SJCRH30 (cell line): Measurements from ENCODE around the gene MESP2. TPM values are rescaled to one million over a fixed set of nuclear protein-coding genes. Genes with fewer than 3 reads are reported as not detected.
"Not testable (repeated sequence)": the region's sequence is repeated elsewhere in the genome, so short reads cannot be mapped to it uniquely, and the experiment has no call there.

Experiments used
- DNase-seq, 2 experiments: peaks; one replicate each; pipeline ENCODE4 v3.0.0-alpha.2; 2015 to 2020
- H3K27ac ChIP-seq: fragments of 250-450 bp; sonication (Bioruptor Pico); 2 replicates; pipeline ENCODE4 v1.5.1; 2020; ENCODE audit warnings: mild to moderate bottlenecking, moderate library complexity
- H3K27me3 ChIP-seq: fragments of 250-450 bp; sonication (Bioruptor Pico); 2 replicates; pipeline ENCODE4 v1.5.1; 2020; ENCODE audit warnings: mild to moderate bottlenecking, moderate library complexity
- H3K36me3 ChIP-seq: fragments of 250-450 bp; sonication (Bioruptor Pico); 2 replicates; pipeline ENCODE4 v1.5.1; 2020; ENCODE audit warnings: mild to moderate bottlenecking, moderate library complexity
- H3K4me1 ChIP-seq: fragments of 250-450 bp; sonication (Bioruptor Pico); 2 replicates; pipeline ENCODE4 v1.5.1; 2020; ENCODE audit warnings: mild to moderate bottlenecking, moderate library complexity
- H3K4me3 ChIP-seq: fragments of 250-450 bp; sonication (Bioruptor Pico); 2 replicates; pipeline ENCODE4 v1.5.1; 2020; ENCODE audit warnings: mild to moderate bottlenecking, moderate library complexity
- H3K9me3 ChIP-seq: fragments of 250-450 bp; sonication (Bioruptor Pico); replicated peaks from 2 replicates; pipeline ENCODE4 v1.5.1; 2020; ENCODE audit warnings: mild to moderate bottlenecking, moderate library complexity
- total RNA-seq: library from RNA; depleted of rRNA; stranded (reverse); fragments of >200 nt; shearing (Covaris generic); gene quantifications from 2 replicates; pipeline ENCODE4 v1.2.3, GENCODE V29; 2014

The MESP2 gene
- total RNA-seq, 1 experiment from 2014 or later, result not detected

- no peaks in the 10 kb centered on the region for H3K9me3 ChIP-seq
- H3K4me3 ChIP-seq, result no peak overlapping the region
- 0 out of 2 replicates have a peak, but pooled peaks cover 9% of the 10 kb centered on the region for H3K27me3 ChIP-seq
- no peak for DNase-seq
- H3K36me3 ChIP-seq, result no peaks in the 10 kb centered on the region
- H3K4me1 ChIP-seq, result no peaks in the 10 kb centered on the region
- no peak overlapping the region for H3K27ac ChIP-seq
Measured at GRCh38 chr15:89781891-89782618, 5.9 kb downstream of the MESP2 start.

DNA sequence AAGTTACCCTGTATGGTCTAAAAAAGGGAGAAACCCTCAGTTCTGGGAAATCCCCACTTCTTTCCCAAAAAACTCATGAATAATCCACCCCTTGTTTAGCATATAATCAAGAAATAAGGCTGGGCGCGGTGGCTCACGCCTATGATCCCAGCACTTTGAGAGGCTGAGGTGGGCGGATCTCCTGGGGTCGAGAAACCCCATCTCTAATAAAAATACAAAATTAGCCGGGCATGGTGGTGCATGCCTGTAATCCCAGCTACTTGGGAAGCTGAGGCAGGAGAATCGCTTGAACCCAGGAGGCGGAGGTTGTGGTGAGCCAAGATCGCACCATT, 6.5 kb downstream of the MESP2 start:
- not testable (repeated sequence) for H3K4me1 ChIP-seq, H3K27me3 ChIP-seq, H3K4me3 ChIP-seq, DNase-seq, H3K36me3 ChIP-seq, H3K9me3 ChIP-seq, H3K27ac ChIP-seq

DNA sequence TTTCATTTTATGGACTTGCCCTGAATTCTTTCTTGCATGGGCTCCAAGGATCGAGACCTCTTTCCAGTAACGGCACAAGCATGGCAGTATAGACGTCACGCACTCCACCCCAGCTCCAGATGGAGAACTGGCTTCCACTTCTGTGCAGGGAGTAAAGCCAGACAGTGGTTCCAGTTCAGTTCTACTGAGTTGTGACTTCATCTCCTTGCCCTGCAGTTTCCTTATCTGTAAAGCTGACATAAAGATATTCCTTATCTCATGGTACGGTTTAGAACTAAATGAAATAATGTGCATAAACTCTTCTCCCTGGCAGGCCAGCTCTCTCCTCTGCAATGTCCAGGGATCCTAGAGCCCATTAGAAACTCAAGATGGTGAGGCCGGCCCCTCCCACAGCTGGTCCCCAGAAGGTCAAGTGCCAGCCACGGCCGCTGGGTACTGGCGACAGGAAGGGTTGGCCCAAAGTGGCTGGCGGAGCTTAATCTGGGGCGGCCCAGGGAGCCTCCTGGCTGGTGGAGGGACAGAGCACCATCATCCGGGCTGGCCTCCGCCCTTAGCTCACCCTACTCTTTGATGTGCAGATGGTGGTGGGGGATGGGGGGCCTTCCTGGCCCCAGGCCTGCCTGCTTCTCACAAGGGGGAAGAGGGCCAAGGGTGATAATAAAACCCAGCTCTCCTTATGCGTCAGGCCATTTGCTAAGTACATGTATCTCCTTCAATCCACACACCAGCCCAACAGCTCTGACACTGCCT, 7.2 kb downstream of the MESP2 start:
- Histone ChIP-seq H3K4me3 (no peak overlapping the region), H3K9me3 (peaks cover 7% of the 10 kb centered on the region; the same call in 1 of the 2 replicates), H3K27me3 (0 out of 2 replicates have a peak, but pooled peaks cover 9% of the 10 kb centered on the region), H3K4me1 (no peaks in the 10 kb centered on the region), H3K36me3 (no peaks in the 10 kb centered on the region), H3K27ac (no peak overlapping the region)
- no peak for DNase-seq

GRCh38 chr15:89783861-89784685, 7.9 kb downstream of the MESP2 start:
- Histone ChIP-seq H3K9me3 (peaks cover 7% of the 10 kb centered on the region; the same call in 1 of the 2 replicates), H3K27me3 (0 out of 2 replicates have a peak, but pooled peaks cover 9% of the 10 kb centered on the region), H3K36me3 (no peaks in the 10 kb centered on the region), H3K4me3 (no peak overlapping the region), H3K27ac (no peak overlapping the region), H3K4me1 (no peaks in the 10 kb centered on the region)
- no peak for DNase-seq

DNA sequence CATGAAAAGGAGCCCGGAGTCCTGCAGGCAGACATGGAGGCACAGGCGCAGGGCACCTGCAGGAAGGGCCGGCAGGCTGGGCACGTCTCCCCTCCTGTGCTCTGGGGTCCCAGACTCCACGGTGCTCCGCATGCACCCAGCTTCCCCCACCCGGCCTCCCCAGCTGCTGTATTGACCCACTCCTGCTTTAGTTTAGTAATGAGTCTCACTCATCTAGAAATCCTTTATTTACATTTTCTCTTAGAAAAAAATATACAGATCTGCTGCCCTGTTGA, 8.5 kb downstream of the MESP2 start:
- H3K27ac ChIP-seq, result no peak overlapping the region
- H3K27me3 ChIP-seq, result 0 out of 2 replicates have a peak, but pooled peaks cover 9% of the 10 kb centered on the region
- H3K4me3 ChIP-seq, result no peak overlapping the region
- no peak for DNase-seq
- H3K9me3 ChIP-seq, result peaks cover 7% of the 10 kb centered on the region; the same call in 1 of the 2 replicates
- no peaks in the 10 kb centered on the region for H3K4me1 ChIP-seq
- no peaks in the 10 kb centered on the region for H3K36me3 ChIP-seq

DNA sequence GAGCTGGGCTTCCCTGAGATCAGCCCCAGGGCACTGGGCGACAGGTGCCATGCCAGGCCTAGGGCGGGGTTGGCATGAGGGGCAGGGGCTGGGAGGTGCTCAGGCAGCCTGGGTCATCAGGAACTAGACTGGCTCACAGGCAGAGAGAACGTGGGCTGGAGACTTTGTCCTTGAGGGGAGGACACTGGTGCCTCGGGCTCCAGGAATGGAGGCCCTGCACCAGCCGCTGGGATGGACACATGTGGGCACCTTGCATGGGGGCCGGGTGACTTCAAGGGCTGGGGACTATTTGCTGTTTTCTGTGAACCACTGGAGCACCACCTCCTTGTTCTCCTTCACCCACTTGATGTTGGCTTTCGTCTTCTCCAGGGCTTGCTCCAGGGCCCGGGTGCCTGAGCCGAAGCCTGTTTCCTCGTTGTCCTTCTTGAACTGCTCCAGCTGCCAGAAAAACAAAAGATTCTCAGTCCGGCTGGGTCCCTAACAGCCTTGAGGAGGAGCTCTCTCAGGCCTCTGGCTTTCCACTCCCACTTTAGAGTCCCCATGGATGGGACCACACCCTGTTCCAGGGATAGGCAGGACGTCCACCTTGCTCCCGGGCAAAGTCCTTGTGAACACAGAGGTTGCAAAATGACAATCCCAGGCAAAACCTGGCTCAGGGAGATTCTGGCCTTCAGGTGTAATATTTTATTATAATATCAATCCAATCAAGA, 9.1 kb downstream of the MESP2 start:
- Histone ChIP-seq H3K27ac (no peak overlapping the region), H3K4me1 (no peaks in the 10 kb centered on the region), H3K27me3 (0 out of 2 replicates have a peak, but pooled peaks cover 8% of the 10 kb centered on the region), H3K36me3 (no peaks in the 10 kb centered on the region), H3K9me3 (peaks cover 7% of the 10 kb centered on the region; the same call in 1 of the 2 replicates), H3K4me3 (no peak overlapping the region)
- no peak for DNase-seq

DNA sequence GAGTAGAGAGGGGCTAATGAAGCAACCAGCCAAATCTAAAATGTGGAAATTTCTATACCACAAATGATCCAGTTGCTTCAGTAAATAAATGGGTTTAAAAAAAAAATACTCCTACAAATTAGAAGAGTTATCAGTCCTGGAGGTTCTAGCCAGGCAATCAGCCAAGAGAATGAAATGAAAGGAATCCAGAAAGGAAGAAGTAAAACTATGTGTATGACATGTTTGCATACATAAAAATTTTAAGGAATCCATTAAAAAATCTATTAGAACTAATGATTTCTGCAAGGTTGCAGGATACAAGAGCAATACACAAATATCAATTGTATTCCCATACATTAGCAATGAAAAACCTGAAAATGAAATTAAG, 9.6 kb downstream of the MESP2 start:
- no peak for DNase-seq
- H3K27ac ChIP-seq, result no peak overlapping the region

GRCh38 chr15:89787944-89788343, 11.8 kb downstream of the MESP2 start:
- no peak for DNase-seq
- Histone ChIP-seq H3K27me3 (no peaks in the 10 kb centered on the region), H3K36me3 (no peaks in the 10 kb centered on the region), H3K4me3 (no peak overlapping the region), H3K9me3 (peaks cover 7% of the 10 kb centered on the region; the same call in 1 of the 2 replicates), H3K27ac (no peak overlapping the region), H3K4me1 (no peaks in the 10 kb centered on the region)

More for the DNA sequence above, 9.6 kb downstream of the MESP2 start:
- Histone ChIP-seq H3K4me1 (no peaks in the 10 kb centered on the region), H3K36me3 (no peaks in the 10 kb centered on the region), H3K4me3 (no peak overlapping the region), H3K27me3 (0 out of 2 replicates have a peak, but pooled peaks cover 3% of the 10 kb centered on the region), H3K9me3 (peaks cover 7% of the 10 kb centered on the region; the same call in 1 of the 2 replicates)

GRCh38 chr15:89788585-89788984, 12.5 kb downstream of the MESP2 start:
- H3K36me3 ChIP-seq, DNase-seq, H3K27me3 ChIP-seq, H3K4me3 ChIP-seq, H3K4me1 ChIP-seq, H3K27ac ChIP-seq, H3K9me3 ChIP-seq: not testable (repeated sequence)

DNA sequence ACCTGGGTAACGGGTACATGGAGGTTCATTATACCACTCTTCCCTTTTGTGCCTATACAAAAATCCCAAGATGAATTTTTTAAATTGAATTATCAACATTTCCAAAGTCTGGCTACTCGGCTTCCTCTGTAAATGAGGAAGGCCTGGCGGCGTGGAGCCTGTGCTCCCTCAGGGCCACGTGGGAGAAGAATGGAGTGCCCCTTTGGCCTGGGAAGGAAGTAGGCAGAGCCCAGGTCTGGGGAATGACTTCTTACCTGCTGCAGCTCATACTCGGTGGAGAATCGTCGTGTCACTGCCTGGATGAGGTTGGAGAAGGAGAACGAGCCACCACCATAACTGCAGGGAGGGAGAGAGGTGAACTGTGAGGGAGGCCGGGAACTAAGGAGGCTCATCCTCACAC, 14.1 kb downstream of the MESP2 start:
- Histone ChIP-seq H3K27me3 (no peaks in the 10 kb centered on the region), H3K36me3 (no peaks in the 10 kb centered on the region), H3K27ac (no peak overlapping the region), H3K4me3 (no peak overlapping the region), H3K4me1 (no peaks in the 10 kb centered on the region), H3K9me3 (peaks cover 7% of the 10 kb centered on the region; the same call in 1 of the 2 replicates)
- DNase-seq, result no peak

DNA sequence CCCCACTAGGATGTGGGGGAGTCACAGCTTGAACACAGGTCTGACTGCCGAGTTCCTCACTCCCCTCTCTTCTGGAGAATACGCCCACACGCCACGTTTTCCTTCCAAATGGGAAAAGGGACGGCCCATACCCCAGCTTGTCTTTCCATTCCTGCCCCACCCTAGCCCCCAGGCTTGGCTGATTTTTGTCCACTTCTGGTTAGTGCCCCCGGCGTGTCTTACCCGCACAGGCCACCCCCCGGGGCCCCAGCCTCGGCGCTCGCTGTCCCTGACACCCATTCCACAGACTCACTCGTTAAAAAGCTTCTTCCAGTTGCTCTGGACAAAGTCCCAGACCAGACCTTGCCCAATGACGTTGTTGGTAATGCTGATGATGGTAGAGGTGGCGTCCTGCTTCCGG, 14.5 kb downstream of the MESP2 start:
- Histone ChIP-seq H3K36me3 (no peaks in the 10 kb centered on the region), H3K9me3 (peaks cover 7% of the 10 kb centered on the region; the same call in 1 of the 2 replicates), H3K4me3 (no peak overlapping the region), H3K4me1 (no peaks in the 10 kb centered on the region), H3K27ac (no peak overlapping the region), H3K27me3 (no peaks in the 10 kb centered on the region)
- DNase-seq, result no peak

DNA sequence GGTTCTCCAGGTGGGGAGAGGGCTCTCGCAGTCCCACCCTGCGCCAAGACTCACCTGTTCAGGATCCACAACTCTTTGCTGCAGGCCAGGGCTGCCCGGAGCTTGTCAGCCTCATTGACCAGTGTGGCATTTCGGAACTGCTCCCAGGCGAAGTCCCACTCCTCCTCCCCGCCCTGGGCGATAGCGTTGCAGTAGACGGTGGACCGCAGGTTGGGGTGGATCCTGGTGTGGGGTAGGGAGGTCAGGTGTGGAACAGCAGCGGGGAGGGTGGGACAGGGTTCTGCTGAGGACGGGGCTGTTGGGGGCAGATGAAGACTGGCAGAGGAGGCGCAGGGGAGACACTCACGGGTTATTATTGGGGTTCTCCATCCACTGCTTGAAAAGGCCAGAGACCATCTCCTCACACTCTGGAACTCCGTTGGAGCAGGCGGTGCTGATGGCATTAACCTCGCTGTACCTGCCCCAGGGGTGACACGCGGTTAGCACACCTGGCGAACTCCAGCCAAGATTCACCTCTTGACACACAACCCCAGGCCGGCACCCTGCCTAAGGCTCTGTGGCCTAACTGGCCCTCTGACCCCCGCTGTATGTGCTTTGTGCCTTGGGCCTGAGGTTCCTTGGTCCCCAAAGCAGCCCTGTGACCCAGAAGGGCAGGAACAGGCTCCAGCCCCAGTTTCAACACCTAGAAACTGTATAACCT, 16.1 kb downstream of the MESP2 start:
- peaks cover 7% of the 10 kb centered on the region; the same call in 1 of the 2 replicates for H3K9me3 ChIP-seq
- H3K27ac ChIP-seq, result no peak overlapping the region
- no peak for DNase-seq
- H3K4me1 ChIP-seq, result no peaks in the 10 kb centered on the region
- H3K36me3 ChIP-seq, result no peaks in the 10 kb centered on the region
- H3K4me3 ChIP-seq, result no peak overlapping the region
- H3K27me3 ChIP-seq, result no peaks in the 10 kb centered on the region

DNA sequence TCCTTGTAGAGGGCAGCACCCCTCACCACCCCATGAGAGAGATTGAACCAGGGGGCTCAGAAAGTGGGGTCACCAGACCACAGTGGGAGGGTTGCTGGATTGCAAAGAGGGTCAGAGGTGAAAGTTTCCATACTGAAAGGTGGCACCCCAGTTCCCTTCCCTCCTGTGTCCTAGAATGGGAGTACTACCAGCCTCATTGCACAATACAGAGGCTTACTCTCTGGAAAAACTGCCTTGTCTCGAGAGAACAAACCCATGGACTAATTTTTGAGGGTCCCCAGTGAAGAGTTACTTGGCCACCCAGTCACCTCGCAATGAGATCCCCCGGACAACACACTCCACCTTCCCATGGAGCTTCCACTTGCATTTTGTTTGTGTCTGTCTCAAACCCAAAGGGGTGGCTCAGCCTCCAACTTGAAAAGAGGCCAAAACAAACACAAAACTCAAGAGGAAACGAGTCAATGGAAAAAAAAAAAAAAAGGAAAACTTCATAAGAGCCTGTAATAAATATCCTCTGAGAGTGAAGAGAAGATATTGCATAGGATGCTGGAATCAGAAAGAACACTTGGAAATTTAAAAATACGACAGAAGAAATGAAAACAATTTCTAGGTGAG, 18.6 kb downstream of the MESP2 start:
- Histone ChIP-seq H3K4me3 (no peak overlapping the region), H3K27me3 (no peaks in the 10 kb centered on the region), H3K9me3 (no peaks in the 10 kb centered on the region; the same call in 1 of the 2 replicates), H3K4me1 (no peaks in the 10 kb centered on the region), H3K36me3 (no peaks in the 10 kb centered on the region), H3K27ac (no peak overlapping the region)
- no peak for DNase-seq
